ENCODE results near the gene TRPM3.

The TRPM3 gene

GRCh38 chr9:70601000-70601951 is 520.1 kb downstream of the TRPM3 start:
- DNase-seq, result peak; percentile 31

GRCh38 chr9:70600506-70600905 is 520.9 kb downstream of the TRPM3 start:
- no peak for DNase-seq

- DNase-seq, result no peak
Observed at GRCh38 chr9:70597886-70598285, 523.5 kb downstream of the TRPM3 start.

- DNase-seq, result no peak
Observed at GRCh38 chr9:70595211-70595610, 526.2 kb downstream of the TRPM3 start.

- no peak for DNase-seq
Observed at GRCh38 chr9:70594386-70594944, 527.0 kb downstream of the TRPM3 start.

GRCh38 chr9:70593241-70593640 is 528.2 kb downstream of the TRPM3 start:
- no peak for DNase-seq

GRCh38 chr9:70590315-70590677 is 531.1 kb downstream of the TRPM3 start:
- DNase-seq, result no peak

GRCh38 chr9:70589571-70590314 is 531.7 kb downstream of the TRPM3 start:
- DNase-seq, result no peak

GRCh38 chr9:70588999-70589398 is 532.4 kb downstream of the TRPM3 start:
- DNase-seq, result no peak

- no peak for DNase-seq
Observed at GRCh38 chr9:70588381-70588780, 533.0 kb downstream of the TRPM3 start.

- no peak for DNase-seq
Observed at GRCh38 chr9:70587201-70587600, 534.2 kb downstream of the TRPM3 start.

- no peak for DNase-seq
Observed at GRCh38 chr9:70586476-70586875, 534.9 kb downstream of the TRPM3 start.

GRCh38 chr9:70581955-70582350 is 539.5 kb downstream of the TRPM3 start:
- no peak for DNase-seq

- DNase-seq, result no peak
Observed at GRCh38 chr9:70581214-70581954, 540.0 kb downstream of the TRPM3 start.

- DNase-seq, result no peak
Observed at GRCh38 chr9:70580606-70581195, 540.7 kb downstream of the TRPM3 start.

GRCh38 chr9:70579686-70580085 is 541.7 kb downstream of the TRPM3 start:
- no peak for DNase-seq

GRCh38 chr9:70578720-70579119 is 542.7 kb downstream of the TRPM3 start:
- peak; percentile 3 for DNase-seq

- no peak for DNase-seq
Observed at GRCh38 chr9:70577671-70578070, 543.8 kb downstream of the TRPM3 start.

- no peak for DNase-seq
Observed at GRCh38 chr9:70576116-70576515, 545.3 kb downstream of the TRPM3 start.

GRCh38 chr9:70574151-70574837 is 547.1 kb downstream of the TRPM3 start:
- DNase-seq, result no peak

GRCh38 chr9:70573308-70573707 is 548.1 kb downstream of the TRPM3 start:
- no peak for DNase-seq

- no peak for DNase-seq
Observed at GRCh38 chr9:70571258-70571657, 550.2 kb downstream of the TRPM3 start.

Data from DMS53 (cell line).